ENCODE data around the gene CCR5AS.

CCR5AS gene

DNA sequence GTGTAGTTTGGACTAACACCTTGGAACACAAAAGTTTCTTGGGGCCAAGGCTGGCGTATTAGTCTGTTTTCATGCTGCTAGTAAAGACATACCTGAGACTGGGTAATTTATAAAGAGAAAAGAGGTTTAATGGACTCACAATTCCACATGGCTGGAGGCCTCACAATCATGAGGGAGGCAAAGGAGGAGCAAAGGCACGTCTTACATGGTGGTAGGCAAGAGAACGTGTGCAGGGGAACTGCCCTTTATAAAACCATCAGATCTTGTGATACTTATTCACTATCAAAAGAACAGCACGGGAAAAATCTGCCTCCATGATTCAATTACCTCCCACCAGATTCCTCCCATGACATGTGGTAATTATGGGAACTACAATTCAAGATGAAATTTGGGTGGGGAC lies 62.4 kb downstream of the CCR5AS start:
- H4K20me1 ChIP-seq (ENCODE audit: insufficient read depth) = no peaks in the 10 kb centered on the region
- no peaks in the 10 kb centered on the region for H3K9me2 ChIP-seq (ENCODE audit: insufficient read depth, low read length)
- no peak overlapping the region for H2AFZ ChIP-seq (ENCODE audit: low read depth, low read length)
- no peaks in the 10 kb centered on the region for H3K79me2 ChIP-seq (replicated peaks; ENCODE audit: insufficient read depth, low read length)
- TF ChIP-seq, protein P1, sequence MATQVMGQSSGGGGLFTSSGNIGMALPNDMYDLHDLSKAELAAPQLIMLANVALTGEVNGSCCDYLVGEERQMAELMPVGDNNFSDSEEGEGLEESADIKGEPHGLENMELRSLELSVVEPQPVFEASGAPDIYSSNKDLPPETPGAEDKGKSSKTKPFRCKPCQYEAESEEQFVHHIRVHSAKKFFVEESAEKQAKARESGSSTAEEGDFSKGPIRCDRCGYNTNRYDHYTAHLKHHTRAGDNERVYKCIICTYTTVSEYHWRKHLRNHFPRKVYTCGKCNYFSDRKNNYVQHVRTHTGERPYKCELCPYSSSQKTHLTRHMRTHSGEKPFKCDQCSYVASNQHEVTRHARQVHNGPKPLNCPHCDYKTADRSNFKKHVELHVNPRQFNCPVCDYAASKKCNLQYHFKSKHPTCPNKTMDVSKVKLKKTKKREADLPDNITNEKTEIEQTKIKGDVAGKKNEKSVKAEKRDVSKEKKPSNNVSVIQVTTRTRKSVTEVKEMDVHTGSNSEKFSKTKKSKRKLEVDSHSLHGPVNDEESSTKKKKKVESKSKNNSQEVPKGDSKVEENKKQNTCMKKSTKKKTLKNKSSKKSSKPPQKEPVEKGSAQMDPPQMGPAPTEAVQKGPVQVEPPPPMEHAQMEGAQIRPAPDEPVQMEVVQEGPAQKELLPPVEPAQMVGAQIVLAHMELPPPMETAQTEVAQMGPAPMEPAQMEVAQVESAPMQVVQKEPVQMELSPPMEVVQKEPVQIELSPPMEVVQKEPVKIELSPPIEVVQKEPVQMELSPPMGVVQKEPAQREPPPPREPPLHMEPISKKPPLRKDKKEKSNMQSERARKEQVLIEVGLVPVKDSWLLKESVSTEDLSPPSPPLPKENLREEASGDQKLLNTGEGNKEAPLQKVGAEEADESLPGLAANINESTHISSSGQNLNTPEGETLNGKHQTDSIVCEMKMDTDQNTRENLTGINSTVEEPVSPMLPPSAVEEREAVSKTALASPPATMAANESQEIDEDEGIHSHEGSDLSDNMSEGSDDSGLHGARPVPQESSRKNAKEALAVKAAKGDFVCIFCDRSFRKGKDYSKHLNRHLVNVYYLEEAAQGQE (IDR thresholded peaks at IDR 0.05; ENCODE audit: borderline replicate concordance) = no peak
- TF ChIP-seq SMC3 (conservative IDR thresholded peaks at IDR 0.05; ENCODE audit: poor library complexity) = no peak
- TF ChIP-seq EZH2 (IDR thresholded peaks at IDR 0.05; ENCODE audit: borderline replicate concordance, insufficient read depth, low read length, poor library complexity, severe bottlenecking) = no peak
- no peak for TF ChIP-seq TAF1 (IDR thresholded peaks at IDR 0.05; ENCODE audit: low read depth)
- no peak for TF ChIP-seq EP300 (conservative IDR thresholded peaks at IDR 0.05; ENCODE audit: poor library complexity, severe bottlenecking)
- TF ChIP-seq MXI1 (conservative IDR thresholded peaks at IDR 0.05; ENCODE audit: poor library complexity, severe bottlenecking) = no peak
- TF ChIP-seq, protein P2, sequence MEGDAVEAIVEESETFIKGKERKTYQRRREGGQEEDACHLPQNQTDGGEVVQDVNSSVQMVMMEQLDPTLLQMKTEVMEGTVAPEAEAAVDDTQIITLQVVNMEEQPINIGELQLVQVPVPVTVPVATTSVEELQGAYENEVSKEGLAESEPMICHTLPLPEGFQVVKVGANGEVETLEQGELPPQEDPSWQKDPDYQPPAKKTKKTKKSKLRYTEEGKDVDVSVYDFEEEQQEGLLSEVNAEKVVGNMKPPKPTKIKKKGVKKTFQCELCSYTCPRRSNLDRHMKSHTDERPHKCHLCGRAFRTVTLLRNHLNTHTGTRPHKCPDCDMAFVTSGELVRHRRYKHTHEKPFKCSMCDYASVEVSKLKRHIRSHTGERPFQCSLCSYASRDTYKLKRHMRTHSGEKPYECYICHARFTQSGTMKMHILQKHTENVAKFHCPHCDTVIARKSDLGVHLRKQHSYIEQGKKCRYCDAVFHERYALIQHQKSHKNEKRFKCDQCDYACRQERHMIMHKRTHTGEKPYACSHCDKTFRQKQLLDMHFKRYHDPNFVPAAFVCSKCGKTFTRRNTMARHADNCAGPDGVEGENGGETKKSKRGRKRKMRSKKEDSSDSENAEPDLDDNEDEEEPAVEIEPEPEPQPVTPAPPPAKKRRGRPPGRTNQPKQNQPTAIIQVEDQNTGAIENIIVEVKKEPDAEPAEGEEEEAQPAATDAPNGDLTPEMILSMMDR (IDR thresholded peaks at IDR 0.05; ENCODE audit: poor library complexity, severe bottlenecking) = no peak
- TF ChIP-seq RAD21 (conservative IDR thresholded peaks at IDR 0.05) = no peak
- TF ChIP-seq POLR2AphosphoS5 (IDR thresholded peaks at IDR 0.05) = no peak
- no peak overlapping the region for H3K9ac ChIP-seq (ENCODE audit: low read length)
- no peaks in the 10 kb centered on the region for H3K36me3 ChIP-seq (ENCODE audit: insufficient read depth, low read length)
- no peaks in the 10 kb centered on the region for H3K9me3 ChIP-seq (ENCODE audit: low read length)
- no peak overlapping the region for H3K4me2 ChIP-seq (ENCODE audit: low read length)
- no peak overlapping the region for H3K27ac ChIP-seq (ENCODE audit: low read length)
- H3K27me3 ChIP-seq (ENCODE audit: insufficient read depth, low read depth, low read length) = no peaks in the 10 kb centered on the region
- H3F3A ChIP-seq (ENCODE audit: insufficient read depth, low read length, poor library complexity, severe bottlenecking) = no peaks in the 10 kb centered on the region
- no peak overlapping the region for H3K4me3 ChIP-seq (ENCODE audit: low read length)

DNA sequence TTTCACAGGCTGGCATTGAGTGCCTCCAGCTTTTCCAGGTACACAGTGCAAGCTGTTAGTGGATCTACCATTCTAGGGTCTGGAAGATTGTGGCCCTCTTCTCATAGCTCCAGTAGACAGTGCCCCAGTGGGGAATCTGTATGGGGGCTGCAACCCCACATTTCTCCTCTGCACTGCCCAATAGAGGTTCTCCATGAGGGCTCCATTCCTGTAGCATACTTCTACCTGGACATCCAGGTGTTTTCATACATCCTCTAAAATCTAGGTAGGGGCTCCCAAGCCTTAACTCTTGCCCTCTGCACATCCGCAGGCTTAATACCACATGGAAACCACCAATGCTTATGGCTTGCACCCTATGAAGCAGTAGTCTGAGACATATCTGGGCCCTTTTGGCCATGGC lies 68.0 kb downstream of the CCR5AS start:
- Histone ChIP-seq H3K9me3 (ENCODE audit: low read length) (peaks cover 5% of the 10 kb centered on the region), H3K27me3 (ENCODE audit: insufficient read depth, low read depth, low read length) (no peaks in the 10 kb centered on the region), H3F3A (ENCODE audit: insufficient read depth, low read length, poor library complexity, severe bottlenecking) (no peaks in the 10 kb centered on the region), H3K4me2 (ENCODE audit: low read length) (no peak overlapping the region), H3K9ac (ENCODE audit: low read length) (no peak overlapping the region), H3K9me2 (ENCODE audit: insufficient read depth, low read length) (no peaks in the 10 kb centered on the region), H2AFZ (ENCODE audit: low read depth, low read length) (no peak overlapping the region), H3K36me3 (ENCODE audit: insufficient read depth, low read length) (no peaks in the 10 kb centered on the region), H4K20me1 (ENCODE audit: insufficient read depth) (no peaks in the 10 kb centered on the region), H3K79me2 (replicated peaks; ENCODE audit: insufficient read depth, low read length) (no peaks in the 10 kb centered on the region), H3K4me3 (ENCODE audit: low read length) (no peak overlapping the region), H3K27ac (ENCODE audit: low read length) (no peak overlapping the region)
- no peak for TF ChIP-seq TAF1 (IDR thresholded peaks at IDR 0.05; ENCODE audit: low read depth)
- no peak for TF ChIP-seq MXI1 (conservative IDR thresholded peaks at IDR 0.05; ENCODE audit: poor library complexity, severe bottlenecking)
- TF ChIP-seq EP300 (conservative IDR thresholded peaks at IDR 0.05; ENCODE audit: poor library complexity, severe bottlenecking) = no peak
- TF ChIP-seq, protein P2 (IDR thresholded peaks at IDR 0.05; ENCODE audit: poor library complexity, severe bottlenecking) = no peak
- TF ChIP-seq POLR2AphosphoS5 (IDR thresholded peaks at IDR 0.05) = no peak
- TF ChIP-seq RAD21 (conservative IDR thresholded peaks at IDR 0.05) = no peak
- no peak for TF ChIP-seq EZH2 (IDR thresholded peaks at IDR 0.05; ENCODE audit: borderline replicate concordance, insufficient read depth, low read length, poor library complexity, severe bottlenecking)
- TF ChIP-seq SMC3 (conservative IDR thresholded peaks at IDR 0.05; ENCODE audit: poor library complexity) = no peak
- TF ChIP-seq, protein P1 (IDR thresholded peaks at IDR 0.05; ENCODE audit: borderline replicate concordance) = no peak
